BE2C (cell line): ENCODE results near the gene HNMT.

Source experiments
- DNase-seq: peaks from one replicate; pipeline ENCODE4 v3.0.0-alpha.2; 2020
- H3K27me3 ChIP-seq: fragments of 250-450 bp; sonication (Bioruptor Pico); 2 replicates; pipeline ENCODE4 v1.5.1; 2020; ENCODE audit warnings: mild to moderate bottlenecking
- H3K36me3 ChIP-seq: fragments of 250-450 bp; sonication (Bioruptor Pico); 2 replicates; pipeline ENCODE4 v1.5.1; 2020; ENCODE audit warnings: mild to moderate bottlenecking
- H3K4me1 ChIP-seq: fragments of 250-450 bp; sonication (Bioruptor Pico); 2 replicates; pipeline ENCODE4 v1.5.1; 2020
- H3K4me3 ChIP-seq: 2 replicates; pipeline ENCODE4 v1.5.1; 2011; ENCODE audit warnings: low read depth, low read length
- H3K9me3 ChIP-seq: fragments of 250-450 bp; sonication (Bioruptor Pico); 2 replicates; pipeline ENCODE4 v1.5.1; 2020
- CTCF ChIP-seq: IDR thresholded peaks from 2 replicates; pipeline ENCODE4 v1.5.1; 2012; ENCODE audit warnings: mild to moderate bottlenecking, low read depth, low read length

Gene HNMT

GRCh38 chr2:137975280-137976271, 11.3 kb downstream of the HNMT start:
- Histone ChIP-seq H3K4me1 (no peaks in the 10 kb centered on the region), H3K4me3 (no peak overlapping the region), H3K36me3 (no peaks in the 10 kb centered on the region), H3K9me3 (no peaks in the 10 kb centered on the region), H3K27me3 (no peaks in the 10 kb centered on the region)
- no peak for TF ChIP-seq CTCF
- DNase-seq, result no peak

GRCh38 chr2:137976274-137976673, 12.0 kb downstream of the HNMT start:
- Histone ChIP-seq H3K4me1 (no peaks in the 10 kb centered on the region), H3K4me3 (no peak overlapping the region), H3K27me3 (no peaks in the 10 kb centered on the region), H3K36me3 (no peaks in the 10 kb centered on the region), H3K9me3 (no peaks in the 10 kb centered on the region)
- DNase-seq, result no peak
- TF ChIP-seq CTCF, result no peak

GRCh38 chr2:137977790-137978189, 13.5 kb downstream of the HNMT start:
- no peaks in the 10 kb centered on the region for H3K27me3 ChIP-seq
- H3K4me3 ChIP-seq, result no peak overlapping the region
- no peaks in the 10 kb centered on the region for H3K36me3 ChIP-seq
- peak; percentile 6 for DNase-seq
- no peaks in the 10 kb centered on the region for H3K9me3 ChIP-seq
- H3K4me1 ChIP-seq, result no peaks in the 10 kb centered on the region
- no peak for TF ChIP-seq CTCF

- Histone ChIP-seq H3K9me3 (no peaks in the 10 kb centered on the region), H3K27me3 (no peaks in the 10 kb centered on the region), H3K36me3 (no peaks in the 10 kb centered on the region), H3K4me1 (no peaks in the 10 kb centered on the region), H3K4me3 (no peak overlapping the region)
- DNase-seq, result no peak
- no peak for TF ChIP-seq CTCF
These were observed 16.2 kb downstream of the HNMT start for GRCh38 chr2:137980459-137980858.

GRCh38 chr2:137981112-137981656, 16.9 kb downstream of the HNMT start:
- no peak for TF ChIP-seq CTCF
- Histone ChIP-seq H3K36me3 (no peaks in the 10 kb centered on the region), H3K4me3 (no peak overlapping the region), H3K9me3 (no peaks in the 10 kb centered on the region), H3K4me1 (no peaks in the 10 kb centered on the region), H3K27me3 (no peaks in the 10 kb centered on the region)
- DNase-seq, result no peak

GRCh38 chr2:137983581-137983980, 19.3 kb downstream of the HNMT start:
- no peaks in the 10 kb centered on the region for H3K36me3 ChIP-seq
- DNase-seq, result no peak
- no peaks in the 10 kb centered on the region for H3K4me1 ChIP-seq
- H3K4me3 ChIP-seq, result no peak overlapping the region
- H3K27me3 ChIP-seq, result no peaks in the 10 kb centered on the region
- no peak for TF ChIP-seq CTCF
- no peaks in the 10 kb centered on the region for H3K9me3 ChIP-seq
